IPS-NIHi11 (cell line): Measurements from ENCODE around the gene ANO3.
"Not testable (repeated sequence)": the region's sequence is repeated elsewhere in the genome, so short reads cannot be mapped to it uniquely, and the experiment has no call there.

Experiments
- DNase-seq: peaks from one replicate; pipeline ENCODE4 v3.0.0; 2012; ENCODE audit warnings: mixed read lengths, low spot score

Gene ANO3

DNA sequence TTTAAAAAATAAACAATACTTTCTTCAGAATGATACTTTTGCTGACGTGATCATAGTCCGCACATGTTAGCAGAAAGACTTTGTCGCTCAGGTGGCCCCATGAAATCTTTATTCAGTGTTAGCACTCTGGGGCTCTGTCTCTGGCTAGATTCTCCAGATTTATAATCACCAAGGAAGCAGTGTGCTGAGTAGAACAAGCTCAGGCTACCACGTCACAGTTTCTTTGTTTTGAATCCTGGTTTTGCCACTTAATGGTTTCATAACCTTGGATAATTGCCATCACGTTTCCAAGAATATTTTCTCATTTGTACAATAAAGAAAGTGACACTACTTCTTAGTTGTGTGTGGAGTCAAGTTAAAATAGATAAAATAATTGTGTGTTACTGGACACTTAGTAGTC lies 244.0 kb downstream of the ANO3 start:
- DNase-seq = no peak

GRCh38 chr11:26578998-26579661 lies 247.2 kb downstream of the ANO3 start:
- no peak for DNase-seq

DNA sequence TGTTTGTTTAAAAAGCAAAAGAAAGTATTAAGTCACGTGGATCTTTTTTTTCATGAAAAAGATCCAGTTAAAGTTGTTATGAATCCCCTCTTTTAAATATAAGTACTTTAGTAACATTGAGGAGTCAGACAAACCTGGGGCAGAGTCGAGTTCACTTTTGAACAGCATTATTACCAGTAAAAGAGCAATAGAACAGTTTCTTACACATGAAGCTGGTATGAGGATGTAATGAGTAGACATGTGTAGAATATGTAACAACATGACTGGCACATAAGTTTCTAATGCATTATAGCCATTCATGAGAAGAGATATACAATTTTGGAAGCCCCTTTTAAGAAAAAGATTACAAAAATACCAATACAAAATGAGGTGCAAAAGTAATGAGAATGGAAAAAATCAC lies 247.8 kb downstream of the ANO3 start:
- DNase-seq = no peak

GRCh38 chr11:26580929-26581328 lies 249.0 kb downstream of the ANO3 start:
- DNase-seq = no peak

- peak; percentile 16 for DNase-seq
Observed at GRCh38 chr11:26583550-26583949, 251.6 kb downstream of the ANO3 start.

DNA sequence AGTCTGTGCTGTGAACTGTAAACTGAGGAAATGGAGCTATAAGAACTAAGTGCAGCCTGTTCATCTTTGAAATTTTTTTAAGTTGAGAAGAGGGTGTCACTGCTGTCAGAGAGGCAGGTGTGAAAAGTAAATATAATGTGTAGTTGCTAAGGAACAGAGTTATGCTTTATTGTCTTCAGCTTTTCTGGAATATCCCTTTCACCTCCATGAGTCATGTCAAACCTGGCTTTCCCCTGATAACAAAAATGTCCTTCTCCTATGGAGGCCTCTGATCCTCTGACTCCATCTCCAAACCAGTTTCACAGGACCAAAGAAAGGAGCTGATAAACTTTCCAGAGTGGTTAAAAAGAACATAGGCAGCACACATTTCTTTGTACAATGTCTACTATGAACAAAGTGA lies 252.9 kb downstream of the ANO3 start:
- no peak for DNase-seq

GRCh38 chr11:26587073-26587472 lies 255.1 kb downstream of the ANO3 start:
- DNase-seq = no peak

GRCh38 chr11:26593691-26594090 lies 261.8 kb downstream of the ANO3 start:
- DNase-seq = no peak

- DNase-seq = not testable (repeated sequence)
Observed at GRCh38 chr11:26595207-26595865, 263.4 kb downstream of the ANO3 start.

DNA sequence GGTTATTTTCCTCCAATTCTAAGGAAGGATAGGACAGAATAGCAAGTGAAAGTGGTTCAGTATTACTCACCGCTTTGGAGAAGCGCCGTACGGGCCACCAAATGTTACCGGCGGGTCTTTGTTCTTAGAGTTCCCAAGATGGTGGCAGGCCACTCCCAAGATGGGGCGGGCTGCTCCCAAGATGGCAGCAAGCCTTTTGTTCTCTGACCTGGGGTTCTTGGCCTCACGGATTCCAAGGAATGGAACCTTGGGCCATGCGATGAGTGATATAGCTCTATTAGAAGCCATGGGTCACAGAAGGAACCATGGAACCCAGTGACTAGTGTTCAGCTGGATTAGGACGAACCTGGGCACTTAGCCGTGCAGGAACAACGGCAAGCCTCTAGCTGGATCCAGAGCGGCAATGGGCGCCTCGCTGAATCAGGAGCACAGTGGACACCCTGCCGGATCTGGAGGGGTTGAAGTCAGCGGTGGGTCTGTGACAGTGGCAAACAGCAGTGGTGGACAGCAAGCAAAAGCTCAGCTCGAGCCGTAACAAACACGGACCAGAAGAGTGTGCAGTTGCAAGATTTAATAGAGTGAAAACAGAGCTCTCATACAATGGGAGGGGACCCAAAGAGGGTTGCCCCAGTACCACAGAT lies 265.2 kb downstream of the ANO3 start:
- DNase-seq = not testable (repeated sequence)

- DNase-seq = no peak
Observed at GRCh38 chr11:26597899-26598298, 266.0 kb downstream of the ANO3 start.

DNA sequence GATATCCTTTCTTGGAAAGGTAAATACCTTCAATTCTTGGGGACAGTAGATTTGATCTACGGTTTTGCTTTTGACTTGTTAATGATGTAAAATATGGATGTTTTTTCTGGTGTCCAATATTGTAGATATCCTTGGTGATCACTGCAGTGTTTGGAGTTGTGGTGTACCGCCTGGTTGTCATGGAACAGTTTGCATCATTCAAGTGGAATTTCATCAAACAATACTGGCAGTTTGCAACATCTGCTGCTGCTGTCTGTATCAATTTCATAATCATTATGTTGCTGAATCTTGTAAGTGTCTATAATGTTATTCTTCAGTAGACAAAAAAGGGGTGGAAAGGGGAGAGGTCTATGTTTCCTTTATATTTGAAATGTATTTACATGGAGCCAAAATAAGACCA lies 267.5 kb downstream of the ANO3 start:
- DNase-seq = no peak

- no peak for DNase-seq
Observed at GRCh38 chr11:26599876-26600434, 268.0 kb downstream of the ANO3 start.

- no peak for DNase-seq
Observed at GRCh38 chr11:26607725-26608506, 276.0 kb downstream of the ANO3 start.

GRCh38 chr11:26608507-26609146 lies 276.7 kb downstream of the ANO3 start:
- no peak for DNase-seq

DNA sequence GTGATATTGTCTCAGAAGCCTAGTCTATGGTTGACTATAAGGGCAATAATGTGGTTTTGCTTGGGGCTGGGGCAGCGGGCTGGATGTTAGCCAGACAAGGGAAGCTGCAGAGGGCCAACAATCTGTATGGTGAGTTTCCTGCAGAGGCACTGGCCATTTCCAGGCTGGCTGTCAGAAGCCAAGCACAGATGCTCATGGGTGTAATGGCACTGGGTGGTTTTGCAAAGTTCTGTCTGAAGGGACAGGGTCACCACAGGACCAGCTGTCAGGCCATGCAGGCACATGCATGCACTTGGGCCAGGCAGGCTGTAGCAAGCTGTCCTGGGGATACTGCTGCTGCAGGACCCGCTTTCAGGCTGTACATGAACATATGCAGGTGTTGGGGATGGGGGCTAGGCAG lies 281.8 kb downstream of the ANO3 start:
- DNase-seq = no peak

GRCh38 chr11:26618441-26618840 lies 286.5 kb downstream of the ANO3 start:
- peak; percentile 6 for DNase-seq

DNA sequence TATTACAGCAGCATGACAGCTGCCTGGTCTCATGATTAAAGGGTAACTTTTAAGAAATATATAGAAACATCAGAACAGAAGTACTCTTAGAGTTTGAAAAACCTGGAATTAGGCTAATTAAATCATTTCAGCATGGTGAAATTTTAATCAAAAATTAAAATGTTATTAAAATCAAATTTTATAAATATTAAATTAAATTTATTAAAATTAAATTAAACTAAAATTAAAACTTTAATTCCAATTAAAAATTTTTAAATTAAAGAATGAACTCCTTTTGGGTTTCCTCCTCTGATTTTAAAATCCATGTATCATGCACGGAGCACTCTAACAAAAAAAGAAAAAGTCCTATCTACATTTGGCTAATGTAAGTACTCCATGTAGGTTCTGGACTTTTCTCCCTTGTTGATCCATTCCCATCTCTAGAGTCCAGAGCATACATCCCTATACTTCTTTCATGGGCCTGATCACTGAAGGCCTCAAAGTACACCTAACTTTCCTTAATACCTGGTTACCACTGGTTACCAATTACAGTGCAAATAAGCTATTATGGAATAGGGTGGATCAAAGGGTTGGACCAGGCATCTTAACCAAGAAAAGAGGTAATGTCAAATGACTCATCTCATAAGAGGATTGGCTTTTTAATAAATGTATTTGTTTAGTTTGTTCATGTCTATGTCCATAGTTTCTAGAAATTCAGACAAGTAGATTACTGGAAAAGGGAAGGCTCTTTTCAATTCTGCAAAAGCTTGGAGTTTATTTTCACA lies 288.5 kb downstream of the ANO3 start:
- no peak for DNase-seq

- DNase-seq = no peak
Observed at GRCh38 chr11:26621132-26621531, 289.2 kb downstream of the ANO3 start.

DNA sequence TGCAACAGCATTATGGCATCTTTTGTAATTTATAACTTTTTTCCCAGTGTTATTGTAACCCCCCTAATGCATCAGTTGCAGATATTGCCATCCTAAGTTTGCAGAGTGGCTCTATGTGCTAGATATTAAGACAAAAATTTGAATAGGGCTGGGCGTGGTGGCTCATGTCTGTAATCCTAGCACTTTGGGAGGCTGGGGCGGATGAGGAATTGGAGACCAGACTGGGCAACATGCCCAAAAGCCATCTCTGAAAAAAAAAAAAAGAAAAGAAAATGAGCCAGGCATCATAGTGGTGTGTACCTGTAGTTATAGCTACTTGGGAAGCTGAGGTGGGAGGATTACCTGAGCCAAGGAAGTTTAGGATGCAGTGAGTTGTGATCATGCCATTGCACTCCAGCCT lies 290.3 kb downstream of the ANO3 start:
- no peak for DNase-seq

DNA sequence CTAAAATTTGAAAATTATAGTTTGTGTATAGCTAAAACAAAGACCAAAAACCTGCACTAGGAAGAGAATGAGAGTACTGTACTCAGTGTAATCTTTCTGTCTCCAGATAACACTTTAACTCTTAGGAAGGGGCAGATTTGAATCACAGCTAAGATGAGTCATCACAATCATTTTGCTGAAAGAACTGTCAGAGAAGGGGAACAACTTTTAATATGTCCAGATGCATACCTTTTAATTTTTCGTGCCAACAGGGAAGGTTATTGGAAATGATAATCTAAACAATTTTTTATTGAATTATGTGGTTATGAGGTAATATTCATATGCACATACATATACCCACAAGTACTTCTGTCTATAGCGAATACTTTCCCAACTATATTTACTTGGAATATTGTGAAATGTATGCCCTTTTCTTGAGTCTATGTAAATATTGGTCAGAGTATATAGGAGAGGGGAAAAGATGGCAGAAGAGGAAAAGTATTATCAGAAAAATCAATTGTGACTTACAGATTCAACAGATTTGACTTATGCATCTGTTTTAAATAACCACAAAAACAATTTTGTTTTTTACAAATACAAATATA lies 291.2 kb downstream of the ANO3 start:
- no peak for DNase-seq
